GM13976 (cell line): ENCODE data around the gene RAI14.

Source experiments
- DNase-seq: peaks from one replicate; pipeline ENCODE4 v3.0.0; 2012; ENCODE audit warnings: low spot score
- CTCF ChIP-seq: IDR thresholded peaks from 2 replicates; pipeline ENCODE4 v1.5.1; 2012; ENCODE audit warnings: borderline replicate concordance, mild to moderate bottlenecking; ENCODE audit not compliant: insufficient read depth; ENCODE audit errors: extremely low read depth, missing control alignments, control extremely low read depth
- in situ Hi-C: fragments of 300-500 bp; cut with MboI; formaldehyde crosslinking; loops from one replicate; pipeline ENCODE4 v1.12.0; 2022; ENCODE audit warnings: low sequenced_read_pairs, mixed read lengths, inconsistent platforms; ENCODE audit not compliant: unreplicated experiment

Gene RAI14

GRCh38 chr5:34740389-34740806, 84.3 kb downstream of the RAI14 start:
- no peak for DNase-seq
- in situ Hi-C loops = no loop called here
- no peak for TF ChIP-seq CTCF

DNA sequence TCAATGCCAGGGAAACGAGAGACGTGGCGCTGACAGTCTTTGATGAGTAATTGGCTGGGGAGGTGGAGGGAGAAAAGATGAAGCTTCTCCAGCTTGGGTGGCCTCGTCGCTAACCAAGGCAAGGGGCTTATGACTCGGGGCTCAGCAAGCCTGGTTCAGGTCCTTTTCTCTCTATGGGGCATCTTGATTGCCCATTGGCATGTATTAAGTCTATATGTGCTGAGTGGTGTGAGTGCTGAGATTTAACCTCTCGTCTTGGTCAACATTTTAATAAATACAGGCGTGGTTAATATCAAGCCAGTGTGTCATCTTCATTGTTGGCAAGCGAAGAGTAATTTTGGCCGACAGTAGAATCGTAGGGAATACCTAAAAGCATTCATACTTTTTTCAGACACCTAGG, 85.9 kb downstream of the RAI14 start:
- in situ Hi-C loops = no loop called here
- DNase-seq = no peak
- no peak for TF ChIP-seq CTCF

DNA sequence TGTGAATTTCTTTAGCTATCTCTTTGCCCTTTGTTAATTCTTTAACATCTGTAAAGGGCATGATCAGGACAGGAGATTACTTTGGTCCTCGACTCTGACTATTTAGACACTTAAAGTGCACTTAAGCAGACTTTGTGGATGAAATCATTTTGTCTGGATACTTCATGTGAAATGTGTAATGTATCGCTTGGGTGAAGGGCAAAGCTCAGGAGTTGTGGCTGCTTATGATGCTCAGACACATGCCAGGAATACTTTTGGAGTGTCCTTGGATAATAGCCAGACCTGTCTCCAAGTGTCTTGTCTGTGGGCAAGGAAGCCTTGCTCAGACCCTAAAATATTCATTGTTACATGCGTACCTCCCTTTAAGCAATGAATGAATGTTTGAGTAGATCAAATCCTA, 87.8 kb downstream of the RAI14 start:
- no peak for DNase-seq
- in situ Hi-C loops = no loop called here
- TF ChIP-seq CTCF = no peak

DNA sequence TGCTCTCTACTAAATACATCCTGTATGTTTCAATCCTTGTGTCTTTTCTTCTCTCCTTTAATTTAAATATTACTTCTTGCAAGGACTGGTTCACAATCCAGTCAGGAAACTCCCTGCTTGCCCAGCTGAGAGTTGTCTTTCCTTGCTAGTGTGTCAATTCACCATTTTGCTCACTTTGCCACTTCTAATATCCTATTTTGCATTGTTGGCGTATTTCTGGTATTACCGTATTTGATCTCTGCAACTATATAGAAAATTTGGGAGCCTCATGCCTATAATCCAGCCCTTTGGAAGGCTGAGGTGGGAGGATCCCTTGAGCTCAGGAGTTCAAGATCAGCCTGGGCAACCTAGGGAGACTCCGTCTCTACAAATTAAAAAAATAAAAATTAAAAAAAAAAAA, 92.3 kb downstream of the RAI14 start:
- in situ Hi-C loops = no loop called here
- no peak for DNase-seq
- no peak for TF ChIP-seq CTCF

DNA sequence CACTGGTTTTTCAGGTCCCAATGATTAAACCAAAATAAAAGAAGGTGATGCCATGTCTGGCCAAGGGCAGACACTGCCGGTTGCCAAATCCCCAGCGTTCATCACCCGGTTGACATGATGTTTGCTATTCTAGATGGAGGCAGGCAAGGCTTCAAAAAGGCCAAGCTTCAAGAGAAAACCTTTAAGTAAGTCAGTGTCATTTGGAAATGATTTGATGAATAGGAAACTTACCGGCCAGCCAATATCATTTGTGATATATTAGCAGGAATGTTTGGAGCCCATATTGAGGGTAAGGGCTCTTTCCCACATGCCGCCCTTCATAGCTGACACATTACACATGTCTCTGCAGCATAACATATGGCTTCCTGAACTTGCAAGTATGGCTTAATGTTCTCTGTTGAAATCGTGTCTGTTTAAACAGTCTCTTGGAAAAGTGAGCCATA, 93.3 kb downstream of the RAI14 start:
- no peak for DNase-seq
- TF ChIP-seq CTCF = no peak
- in situ Hi-C loops = no loop called here

DNA sequence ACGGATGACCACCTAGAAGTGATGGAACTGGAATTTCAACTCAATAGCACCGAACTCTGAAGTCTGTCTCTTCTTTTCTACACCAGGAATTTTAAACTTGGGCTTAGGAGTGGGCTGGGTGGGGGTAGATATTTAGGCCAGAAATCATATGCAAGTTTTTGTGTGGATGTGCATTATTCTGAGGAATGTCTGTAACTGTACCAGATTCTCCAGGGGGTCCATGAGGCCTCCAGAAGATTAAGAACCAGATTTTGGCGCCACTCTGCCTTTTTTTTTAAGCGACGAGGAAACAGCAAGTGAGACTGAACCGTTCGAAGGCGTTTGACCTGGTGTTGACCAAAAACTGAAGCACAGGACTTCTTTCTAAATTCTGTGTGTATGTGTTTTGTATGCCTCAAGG, 94.1 kb downstream of the RAI14 start:
- in situ Hi-C loops = no loop called here
- TF ChIP-seq CTCF = no peak
- no peak for DNase-seq
